Measurements from ENCODE around the gene LAGE3. TPM values are rescaled to one million over a fixed set of nuclear protein-coding genes. Genes with fewer than 3 reads are reported as not detected.

Gene LAGE3
- total RNA-seq, 1 donor from 2014 or later, result 27.9 TPM

DNA sequence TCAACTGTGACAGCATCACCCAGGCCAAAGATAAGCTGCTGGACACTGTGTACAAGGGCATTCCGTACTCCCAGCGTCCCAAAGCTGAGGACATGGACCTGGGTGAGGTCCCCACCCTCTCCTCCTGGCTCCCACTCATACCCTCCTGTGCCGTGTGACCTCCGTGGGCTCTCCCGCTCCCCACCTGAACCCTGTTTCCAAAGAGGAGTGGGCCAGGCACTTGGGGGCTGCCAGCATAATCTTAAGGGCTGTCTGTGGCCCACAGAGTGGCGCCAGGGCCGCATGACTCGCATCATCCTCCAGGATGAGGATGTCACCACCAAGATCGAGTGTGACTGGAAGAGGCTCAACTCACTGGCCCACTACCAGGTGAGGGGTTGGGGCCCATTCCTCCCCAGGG is 10.0 kb downstream of the LAGE3 start:
- no peak for DNase-seq (ENCODE audit: low read depth)
- Histone ChIP-seq H3K36me3 (ENCODE audit: control insufficient read depth, insufficient read depth, low read length) (no peaks in the 10 kb centered on the region), H3K27me3 (ENCODE audit: control insufficient read depth, insufficient read depth, low read length) (no peaks in the 10 kb centered on the region), H3K4me3 (ENCODE audit: low read depth, low read length) (no peak overlapping the region)
- TF ChIP-seq, protein P1, sequence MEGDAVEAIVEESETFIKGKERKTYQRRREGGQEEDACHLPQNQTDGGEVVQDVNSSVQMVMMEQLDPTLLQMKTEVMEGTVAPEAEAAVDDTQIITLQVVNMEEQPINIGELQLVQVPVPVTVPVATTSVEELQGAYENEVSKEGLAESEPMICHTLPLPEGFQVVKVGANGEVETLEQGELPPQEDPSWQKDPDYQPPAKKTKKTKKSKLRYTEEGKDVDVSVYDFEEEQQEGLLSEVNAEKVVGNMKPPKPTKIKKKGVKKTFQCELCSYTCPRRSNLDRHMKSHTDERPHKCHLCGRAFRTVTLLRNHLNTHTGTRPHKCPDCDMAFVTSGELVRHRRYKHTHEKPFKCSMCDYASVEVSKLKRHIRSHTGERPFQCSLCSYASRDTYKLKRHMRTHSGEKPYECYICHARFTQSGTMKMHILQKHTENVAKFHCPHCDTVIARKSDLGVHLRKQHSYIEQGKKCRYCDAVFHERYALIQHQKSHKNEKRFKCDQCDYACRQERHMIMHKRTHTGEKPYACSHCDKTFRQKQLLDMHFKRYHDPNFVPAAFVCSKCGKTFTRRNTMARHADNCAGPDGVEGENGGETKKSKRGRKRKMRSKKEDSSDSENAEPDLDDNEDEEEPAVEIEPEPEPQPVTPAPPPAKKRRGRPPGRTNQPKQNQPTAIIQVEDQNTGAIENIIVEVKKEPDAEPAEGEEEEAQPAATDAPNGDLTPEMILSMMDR (IDR thresholded peaks at IDR 0.05; ENCODE audit: insufficient read depth, low read length, poor library complexity, severe bottlenecking), result no peak

GRCh38 chrX:154468217-154468616 is 10.9 kb downstream of the LAGE3 start:
- Histone ChIP-seq H3K27me3 (ENCODE audit: control insufficient read depth, insufficient read depth, low read length) (no peaks in the 10 kb centered on the region), H3K36me3 (ENCODE audit: control insufficient read depth, insufficient read depth, low read length) (no peaks in the 10 kb centered on the region), H3K4me3 (ENCODE audit: low read depth, low read length) (no peak overlapping the region)
- DNase-seq (ENCODE audit: low read depth), result no peak
- TF ChIP-seq, protein P1 (IDR thresholded peaks at IDR 0.05; ENCODE audit: insufficient read depth, low read length, poor library complexity, severe bottlenecking), result no peak

GRCh38 chrX:154467556-154467955 is 11.5 kb downstream of the LAGE3 start:
- Histone ChIP-seq H3K36me3 (ENCODE audit: control insufficient read depth, insufficient read depth, low read length) (no peaks in the 10 kb centered on the region), H3K27me3 (ENCODE audit: control insufficient read depth, insufficient read depth, low read length) (no peaks in the 10 kb centered on the region), H3K4me3 (ENCODE audit: low read depth, low read length) (no peak overlapping the region)
- no peak for DNase-seq (ENCODE audit: low read depth)
- TF ChIP-seq, protein P1 (IDR thresholded peaks at IDR 0.05; ENCODE audit: insufficient read depth, low read length, poor library complexity, severe bottlenecking), result no peak

GRCh38 chrX:154466907-154467306 is 12.2 kb downstream of the LAGE3 start:
- DNase-seq (ENCODE audit: low read depth), result no peak
- TF ChIP-seq, protein P1 (IDR thresholded peaks at IDR 0.05; ENCODE audit: insufficient read depth, low read length, poor library complexity, severe bottlenecking), result no peak
- Histone ChIP-seq H3K27me3 (ENCODE audit: control insufficient read depth, insufficient read depth, low read length) (no peaks in the 10 kb centered on the region), H3K4me3 (ENCODE audit: low read depth, low read length) (no peak overlapping the region), H3K36me3 (ENCODE audit: control insufficient read depth, insufficient read depth, low read length) (no peaks in the 10 kb centered on the region)

GRCh38 chrX:154466036-154466435 is 13.0 kb downstream of the LAGE3 start:
- H3K36me3 ChIP-seq (ENCODE audit: control insufficient read depth, insufficient read depth, low read length), result no peaks in the 10 kb centered on the region
- H3K4me3 ChIP-seq (ENCODE audit: low read depth, low read length), result no peak overlapping the region
- TF ChIP-seq, protein P1 (IDR thresholded peaks at IDR 0.05; ENCODE audit: insufficient read depth, low read length, poor library complexity, severe bottlenecking), result no peak
- no peak for DNase-seq (ENCODE audit: low read depth)
- no peaks in the 10 kb centered on the region for H3K27me3 ChIP-seq (ENCODE audit: control insufficient read depth, insufficient read depth, low read length)

GRCh38 chrX:154465601-154466000 is 13.5 kb downstream of the LAGE3 start:
- Histone ChIP-seq H3K4me3 (ENCODE audit: low read depth, low read length) (no peak overlapping the region), H3K27me3 (ENCODE audit: control insufficient read depth, insufficient read depth, low read length) (no peaks in the 10 kb centered on the region), H3K36me3 (ENCODE audit: control insufficient read depth, insufficient read depth, low read length) (no peaks in the 10 kb centered on the region)
- TF ChIP-seq, protein P1 (IDR thresholded peaks at IDR 0.05; ENCODE audit: insufficient read depth, low read length, poor library complexity, severe bottlenecking), result no peak
- no peak for DNase-seq (ENCODE audit: low read depth)

Data from kidney epithelial cell (primary cell).